Prostate gland (tissue), 2 donors: Measurements from ENCODE around the gene XPA. TPM values are rescaled to one million over a fixed set of nuclear protein-coding genes. Genes with fewer than 3 reads are reported as not detected.

ENCODE experiments used
- DNase-seq: peaks from one replicate; pipeline ENCODE4 v3.0.0-alpha.2; 2019; ENCODE audit warnings: low spot score
- H3K27ac ChIP-seq, 2 donors: fragments of 200-600 bp; sonication (generic); 2 replicates each; pipeline ENCODE4 v1.5.1; 2017 to 2019
- H3K27me3 ChIP-seq: fragments of 200-600 bp; sonication (generic); replicated peaks from 2 replicates; pipeline ENCODE4 v1.5.1; 2019; ENCODE audit not compliant: insufficient read depth
- H3K36me3 ChIP-seq, 2 donors: fragments of 200-600 bp; sonication (generic); 1 replicate in 1 of 2; 2 replicates in 1 of 2; pipeline versions ENCODE4 v1.5.1 to v1.8.1; 2017 to 2019
- H3K4me1 ChIP-seq: fragments of 200-600 bp; sonication (generic); replicated peaks from 2 replicates; pipeline ENCODE4 v1.5.1; 2019
- H3K4me3 ChIP-seq, 2 donors: fragments of 200-600 bp; sonication (generic); 2 replicates each; pipeline ENCODE4 v1.5.1; 2017 to 2019
- H3K9me3 ChIP-seq: fragments of 200-600 bp; sonication (generic); 2 replicates; pipeline ENCODE4 v1.5.1; 2017
- CTCF ChIP-seq, 4 experiments: fragments of 200-600 bp in 2 of 4; fragments of 450-650 bp in 2 of 4; sonication (generic) in 2 of 4; IDR thresholded peaks; 1 replicate in 3 of 4; 2 replicates in 1 of 4; pipeline ENCODE4 v1.5.1; 2016 to 2019; ENCODE audit warnings: antibody characterized with exemption in 4 of 4, mild to moderate bottlenecking in 2 of 4, moderate library complexity in 2 of 4
- POLR2A ChIP-seq: fragments of 450-650 bp; IDR thresholded peaks from one replicate; pipeline ENCODE4 v1.6.1; 2016; ENCODE audit warnings: antibody characterized with exemption, mild to moderate bottlenecking
- POLR2AphosphoS5 ChIP-seq: sonication (generic); formaldehyde crosslinking; IDR thresholded peaks from one replicate; pipeline ENCODE4 v1.6.1; 2017; ENCODE audit warnings: antibody characterized with exemption
- WGBS: methylation state at CpG from one replicate; pipeline ENCODE4 v1.1.5; 2018; 5-methylcytosine and 5-hydroxymethylcytosine counted together
- intact Hi-C: fragments of 100-400 bp; cut with DNase I; formaldehyde crosslinking; loops from one replicate; pipeline ENCODE4 v1.14.2; 2022
- total RNA-seq, 2 donors: library from RNA; depleted of rRNA; stranded (reverse); fragments of >200 nt; gene quantifications; one replicate each; pipeline ENCODE4 v1.1.0, GENCODE V29; 2016

XPA gene
- total RNA-seq, 2 donors from 2014 or later: 11.9 to 13.3 TPM

DNA sequence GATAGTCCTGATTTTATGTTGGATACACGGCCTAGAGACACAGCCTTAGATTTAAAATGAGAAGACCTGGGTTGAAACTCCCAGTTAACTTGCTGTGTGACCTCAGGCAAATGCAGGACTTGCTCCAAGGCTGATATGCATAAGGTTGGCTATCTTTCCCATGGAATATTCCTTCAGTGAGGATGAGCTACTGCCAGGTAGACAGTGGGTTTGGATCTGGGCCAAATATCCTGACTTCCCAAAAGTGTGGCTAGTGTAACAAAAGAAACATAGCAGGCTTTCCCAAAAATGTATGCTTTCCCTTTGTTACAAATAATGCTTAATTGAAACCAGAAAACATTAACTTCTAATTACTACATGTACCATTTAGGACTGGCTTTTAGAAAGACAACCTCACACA, 697 bp upstream of the XPA start:
- no peaks in the 10 kb centered on the region for H3K9me3 ChIP-seq
- intact Hi-C loops: no loop called here
- no peak for DNase-seq
- H3K27ac ChIP-seq: peak overlapping the region; percentile 86 to 94
- H3K36me3 ChIP-seq: no peaks in the 10 kb centered on the region
- H3K4me3 ChIP-seq: no peak overlapping the region
- H3K27me3 ChIP-seq: no peaks in the 10 kb centered on the region
- TF ChIP-seq POLR2A (no peak), POLR2AphosphoS5 (no peak), CTCF (IDR thresholded peaks at IDR 0.05) (no peak)
- peaks cover 11% of the 10 kb centered on the region for H3K4me1 ChIP-seq
- WGBS: 47% methylated on average over 1 of the region's 1 CpG

- Histone ChIP-seq H3K4me3 (peak overlapping the region; percentile 67 to 97), H3K36me3 (peaks cover 0 to 2% of the 10 kb centered on the region in 2 donors), H3K27ac (peak overlapping the region; percentile 86 to 94), H3K4me1 (peaks cover 11% of the 10 kb centered on the region), H3K27me3 (no peaks in the 10 kb centered on the region), H3K9me3 (no peaks in the 10 kb centered on the region)
- TF ChIP-seq POLR2A (no peak), POLR2AphosphoS5 (no peak), CTCF (IDR thresholded peaks at IDR 0.05) (no peak)
- 10% methylated on average over 9 of the region's 9 CpGs for WGBS
- DNase-seq: no peak
- intact Hi-C loops: no loop called here
Observed at GRCh38 chr9:97695995-97696802, 941 bp downstream of the XPA start.

- 63% methylated on average over 3 of the region's 3 CpGs for WGBS
- Histone ChIP-seq H3K4me3 (peak overlapping the region in 1 of 2 donors; percentile 97), H3K27me3 (no peaks in the 10 kb centered on the region), H3K4me1 (peaks cover 11% of the 10 kb centered on the region), H3K9me3 (no peaks in the 10 kb centered on the region), H3K36me3 (peaks cover 3 to 9% of the 10 kb centered on the region in 2 donors), H3K27ac (no peak overlapping the region)
- no peak for TF ChIP-seq POLR2AphosphoS5
- TF ChIP-seq POLR2A: no peak
- no peak for TF ChIP-seq CTCF (IDR thresholded peaks at IDR 0.05)
- intact Hi-C loops: no loop called here
- no peak for DNase-seq
Observed at GRCh38 chr9:97695390-97695789, 1.8 kb downstream of the XPA start.

DNA sequence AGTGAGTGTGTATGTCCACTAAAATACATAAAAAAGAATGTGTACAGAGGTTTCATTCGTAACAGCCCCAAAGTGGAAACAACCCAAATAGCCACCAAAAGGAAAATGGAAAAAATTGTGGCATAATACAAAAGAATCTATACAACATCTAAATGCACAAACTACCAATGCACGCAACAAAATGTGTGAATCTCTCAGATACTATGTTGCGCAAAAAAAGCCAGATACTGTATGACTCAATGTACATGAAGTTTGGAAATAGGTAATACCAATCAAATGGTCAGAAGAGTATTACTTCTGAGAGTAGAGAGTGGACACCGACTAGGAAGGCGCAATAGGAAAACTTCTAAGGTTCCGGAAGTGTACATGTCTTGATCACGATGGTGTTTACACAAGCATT, 2.4 kb downstream of the XPA start:
- peaks cover 11% of the 10 kb centered on the region for H3K4me1 ChIP-seq
- TF ChIP-seq POLR2AphosphoS5: no peak
- TF ChIP-seq CTCF (IDR thresholded peaks at IDR 0.05): no peak
- TF ChIP-seq POLR2A: no peak
- 90% methylated on average over 7 of the region's 7 CpGs for WGBS
- no peak for DNase-seq
- no peak overlapping the region for H3K4me3 ChIP-seq
- no peaks in the 10 kb centered on the region for H3K27me3 ChIP-seq
- peaks cover 3 to 9% of the 10 kb centered on the region in 2 donors for H3K36me3 ChIP-seq
- no peak overlapping the region for H3K27ac ChIP-seq
- no peaks in the 10 kb centered on the region for H3K9me3 ChIP-seq
- intact Hi-C loops: no loop called here
